GM12878 (cell line): ENCODE results near the gene SORBS1. TPM values are rescaled to one million over a fixed set of nuclear protein-coding genes. Genes with fewer than 3 reads are reported as not detected.

Experiments
- ATAC-seq: fragments of 200-7000 bp; cut with Tn5 transposase; 3 replicates; pipeline ENCODE4 v1.9.1; 2020; ENCODE audit warnings: mild to moderate bottlenecking, moderate library complexity
- BruUV-seq: library from RNA; stranded (reverse); fragments of 400-500 nt; replicated peaks from 2 replicates; lab custom pipeline; 2021; lab: Mats Ljungman, UMichigan
- CTCF ChIA-PET: fragments of 300-600 bp; sonication (Branson Sonifier 250); formaldehyde crosslinking; extraction: SDS; loops from one replicate; lab custom pipeline; 2021; ENCODE audit warnings: inconsistent platforms; lab: Yijun Ruan, JAX
- POLR2A ChIA-PET: fragments of 350-600 bp; formaldehyde crosslinking; extraction: SDS; loops from one replicate; lab custom pipeline; 2021; ENCODE audit warnings: inconsistent platforms; lab: Charles Lee
- RAD21 ChIA-PET: fragments of 300-600 bp; sonication (Branson Sonifier 250); formaldehyde crosslinking; loops from one replicate; lab custom pipeline; 2023; ENCODE audit warnings: antibody characterized with exemption; ENCODE audit not compliant: unreplicated experiment; lab: Charles Lee
- SMC1A ChIA-PET: fragments of 300-600 bp; sonication (Branson Sonifier 250); formaldehyde crosslinking; loops from one replicate; lab custom pipeline; 2023; ENCODE audit not compliant: unreplicated experiment, uncharacterized antibody; lab: Charles Lee
- DNase-seq: peaks from one replicate; pipeline ENCODE4 v3.0.0-alpha.2; 2011; ENCODE audit warnings: low read depth, low spot score
- FAIRE-seq: peaks from 3 replicates; lab custom pipeline; 2011; peaks lifted over from hg19 to GRCh38; lab: Jason Lieb, UNC
- H2AFZ ChIP-seq: 2 replicates; pipeline ENCODE4 v1.6.0; 2011; ENCODE audit warnings: low read depth, low read length, control low read depth; ENCODE audit not compliant: control insufficient read depth
- H3K27ac ChIP-seq: 2 replicates; pipeline ENCODE4 v1.5.1; 2011; ENCODE audit warnings: control low read depth; ENCODE audit not compliant: control insufficient read depth, insufficient read depth
- H3K27me3 ChIP-seq, 2 experiments: replicated peaks in 1 of 2; 2 replicates each; pipeline versions ENCODE4 v1.6.0 to v1.6.1; 2011; ENCODE audit warnings: low read length in 1 of 2; ENCODE audit not compliant: control insufficient read depth in 2 of 2, insufficient read depth in 2 of 2
- H3K36me3 ChIP-seq, 2 experiments: 2 replicates each; pipeline ENCODE4 v1.5.1; 2011; ENCODE audit warnings: low read length in 1 of 2; ENCODE audit not compliant: control insufficient read depth in 2 of 2, insufficient read depth in 2 of 2
- H3K4me1 ChIP-seq: 2 replicates; pipeline ENCODE4 v1.6.1; 2011; ENCODE audit warnings: mild to moderate bottlenecking, low read length, moderate library complexity, mixed read lengths; ENCODE audit not compliant: control insufficient read depth, insufficient read depth
- H3K4me2 ChIP-seq: 2 replicates; pipeline ENCODE4 v1.6.0; 2011; ENCODE audit warnings: control low read depth; ENCODE audit not compliant: control insufficient read depth, insufficient read depth
- H3K4me3 ChIP-seq: fragments of 200-600 bp; sonication (generic); 2 replicates; pipeline ENCODE4 v1.5.1; 2016
- H3K79me2 ChIP-seq: 2 replicates; pipeline ENCODE4 v1.6.0; 2011; ENCODE audit warnings: low read length; ENCODE audit not compliant: control insufficient read depth, insufficient read depth
- H3K9ac ChIP-seq: 2 replicates; pipeline ENCODE4 v1.8.0; 2011; ENCODE audit warnings: low read length, control low read depth, mixed read lengths; ENCODE audit not compliant: control insufficient read depth, insufficient read depth
- H3K9me3 ChIP-seq: replicated peaks from 3 replicates; pipeline ENCODE4 v1.5.1; 2011; ENCODE audit warnings: mild to moderate bottlenecking, low read length; ENCODE audit not compliant: control insufficient read depth, insufficient read depth
- H4K20me1 ChIP-seq: 2 replicates; pipeline ENCODE4 v1.6.0; 2011; ENCODE audit not compliant: control insufficient read depth, insufficient read depth
- ASH2L ChIP-seq: fragments of 300-600, 200-600 bp; sonication (generic); IDR thresholded peaks from 2 replicates; pipeline ENCODE4 v1.6.1; 2017; ENCODE audit warnings: low read depth, mild to moderate bottlenecking, borderline replicate concordance
- ATF7 ChIP-seq: fragments of 450-650 bp; IDR thresholded peaks from 2 replicates; pipeline ENCODE4 v1.6.1; 2016; ENCODE audit warnings: low read depth, mild to moderate bottlenecking
- BACH1 ChIP-seq: fragments of 450-650 bp; IDR thresholded peaks from 2 replicates; pipeline ENCODE4 v1.6.1; 2017; ENCODE audit warnings: mild to moderate bottlenecking, borderline replicate concordance
- BCL11A ChIP-seq: IDR thresholded peaks from 2 replicates; pipeline ENCODE4 v1.6.1; 2011; ENCODE audit warnings: low read depth, low read length
- BRCA1 ChIP-seq: IDR thresholded peaks from 2 replicates; pipeline ENCODE4 v1.6.1; 2011; ENCODE audit warnings: low read depth, low read length, improper control_type of control experiment
- MEF2B ChIP-seq: fragments of 450-650 bp; IDR thresholded peaks from 2 replicates; pipeline ENCODE4 v1.6.1; 2018; ENCODE audit warnings: mild to moderate bottlenecking, moderate library complexity; ENCODE audit not compliant: partially characterized antibody, poor library complexity, severe bottlenecking
- MYB ChIP-seq: fragments of 150-350 bp; IDR thresholded peaks from 2 replicates; pipeline ENCODE4 v1.6.1; 2014; ENCODE audit warnings: mild to moderate bottlenecking, low read depth, low read length, borderline replicate concordance
- NFIC ChIP-seq: IDR thresholded peaks from 2 replicates; pipeline ENCODE4 v1.6.1; 2012; ENCODE audit warnings: low read depth, mild to moderate bottlenecking, inconsistent platforms, low read length, moderate library complexity
- RBBP5 ChIP-seq: fragments of 200-600 bp; sonication (generic); conservative IDR thresholded peaks from 2 replicates; pipeline ENCODE4 v1.6.1; 2016
- SMARCA5 ChIP-seq: fragments of 450-650 bp; IDR thresholded peaks from 2 replicates; pipeline ENCODE4 v1.6.1; 2017; ENCODE audit warnings: mild to moderate bottlenecking
- TARDBP ChIP-seq: IDR thresholded peaks from 2 replicates; pipeline ENCODE4 v1.6.1; 2016; ENCODE audit warnings: borderline replicate concordance
- TCF3 ChIP-seq: IDR thresholded peaks from 2 replicates; pipeline ENCODE4 v1.6.1; 2012; ENCODE audit warnings: low read depth, mild to moderate bottlenecking, low read length, borderline replicate concordance; ENCODE audit not compliant: insufficient read depth
- TCF7 ChIP-seq: IDR thresholded peaks from 2 replicates; pipeline ENCODE4 v1.6.1; 2014; ENCODE audit warnings: antibody characterized with exemption, borderline replicate concordance
- ZBED1 ChIP-seq: IDR thresholded peaks from 2 replicates; pipeline ENCODE4 v1.6.1; 2016; ENCODE audit warnings: borderline replicate concordance
- WGBS: methylation state at CpG from one replicate; pipeline ENCODE4 v1.1.6; 2016; ENCODE audit warnings: low lambda C conversion rate; ENCODE audit not compliant: insufficient replicate concordance, insufficient coverage; ENCODE audit errors: missing lambda C conversion rate; 5-methylcytosine and 5-hydroxymethylcytosine counted together
- in situ Hi-C: fragments of 300-500 bp; cut with MboI; formaldehyde crosslinking; loops from 9 replicates; pipeline ENCODE4 v1.14.3; 2018; ENCODE audit warnings: mixed read lengths
- intact Hi-C: fragments of 100-400 bp; cut with micrococcal nuclease; formaldehyde crosslinking; loops from one replicate; pipeline ENCODE4 v1.14.2; 2022; ENCODE audit not compliant: unreplicated experiment
- polyA plus RNA-seq, 11 experiments: library from polyadenylated mRNA; depleted of rRNA in 4 of 11; unstranded in 6 of 11; stranded (reverse) in 5 of 11; fragments of >200 nt; fragmentation: Nextera tagmentation in 4 of 11; fragmentation: Illumina TruSeq in 1 of 11; extraction: Ambion mirVana in 4 of 11; extraction: Trizol in 1 of 11; gene quantifications; 1 replicate in 1 of 11; 2 replicates in 10 of 11; pipeline versions ENCODE4 v1.2.1 to v1.2.3, GENCODE V29; 2011 to 2016; ENCODE audit warnings: inconsistent platforms in 2 of 11, missing spikeins in 2 of 11, low read depth in 1 of 11
- total RNA-seq, 4 experiments: library from RNA; depleted of rRNA in 3 of 4; stranded (reverse); fragments of >200 nt in 3 of 4; fragmentation: Illumina TruSeq in 1 of 4; extraction: Trizol in 1 of 4; gene quantifications; 2 replicates each; pipeline versions ENCODE4 v1.2.1 to v1.2.3, GENCODE V29; 2013 to 2021
- TF ChIP-seq, protein P1 (sequence below), 3 experiments: IDR thresholded peaks in 2 of 3; conservative IDR thresholded peaks in 1 of 3; 2 replicates each; pipeline ENCODE4 v1.5.1; 2011; ENCODE audit warnings: low read depth in 3 of 3, low read length in 3 of 3, mild to moderate bottlenecking in 3 of 3, control low read depth in 2 of 3, moderate library complexity in 2 of 3, inconsistent platforms in 1 of 3, mixed read lengths in 1 of 3; ENCODE audit not compliant: control insufficient read depth in 2 of 3, insufficient read depth in 1 of 3; ENCODE audit errors: extremely low read depth in 1 of 3
- TF ChIP-seq, protein P2 (sequence below): fragments of 450-650 bp; IDR thresholded peaks from 2 replicates; pipeline ENCODE4 v1.6.1; 2017; ENCODE audit warnings: borderline replicate concordance

Gene SORBS1
- total and polyA plus RNA-seq, 10 of the 15 experiments (the other 5 are each of a cell fraction or from before 2014, with no cell fraction given) = 0.13 to 0.75 (median 0.39) TPM

DNA sequence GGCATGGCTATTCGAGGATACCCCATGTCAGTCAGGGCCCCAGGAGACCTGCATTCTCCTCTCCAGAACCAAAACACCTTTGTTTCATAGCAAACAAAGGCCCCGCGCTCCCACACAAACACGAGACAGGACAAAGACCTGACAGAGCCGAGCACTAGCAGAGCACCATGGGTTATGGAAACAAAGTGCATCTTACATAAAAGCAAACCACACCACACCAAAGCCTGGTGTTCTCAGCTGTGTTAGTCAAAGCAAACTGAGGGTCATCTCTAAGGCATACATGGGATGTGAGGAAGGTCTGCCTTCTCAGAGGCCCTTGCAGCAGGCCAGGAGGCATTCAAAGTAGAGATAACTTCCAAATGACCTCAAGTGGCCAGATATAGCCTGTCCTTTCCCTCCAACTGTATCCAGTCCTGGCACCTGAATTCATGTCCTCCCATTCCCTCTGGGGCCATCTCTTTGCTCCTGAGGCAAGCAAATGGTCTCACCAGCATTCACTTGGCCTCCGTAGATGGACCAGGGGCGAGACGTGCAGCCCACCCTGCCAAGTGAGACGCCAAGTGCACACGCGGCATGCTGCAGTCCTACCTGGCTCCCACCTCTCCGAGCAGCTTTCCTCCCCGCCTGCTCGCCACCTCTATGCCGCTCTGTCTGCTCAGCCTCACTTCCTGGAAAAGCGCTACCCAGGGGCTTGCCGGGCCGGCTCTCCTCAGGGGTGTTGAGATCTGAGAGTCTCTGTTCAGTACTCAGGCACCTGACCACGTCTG, 225.1 kb downstream of the SORBS1 start (continued):
- TF ChIP-seq, protein P1, sequence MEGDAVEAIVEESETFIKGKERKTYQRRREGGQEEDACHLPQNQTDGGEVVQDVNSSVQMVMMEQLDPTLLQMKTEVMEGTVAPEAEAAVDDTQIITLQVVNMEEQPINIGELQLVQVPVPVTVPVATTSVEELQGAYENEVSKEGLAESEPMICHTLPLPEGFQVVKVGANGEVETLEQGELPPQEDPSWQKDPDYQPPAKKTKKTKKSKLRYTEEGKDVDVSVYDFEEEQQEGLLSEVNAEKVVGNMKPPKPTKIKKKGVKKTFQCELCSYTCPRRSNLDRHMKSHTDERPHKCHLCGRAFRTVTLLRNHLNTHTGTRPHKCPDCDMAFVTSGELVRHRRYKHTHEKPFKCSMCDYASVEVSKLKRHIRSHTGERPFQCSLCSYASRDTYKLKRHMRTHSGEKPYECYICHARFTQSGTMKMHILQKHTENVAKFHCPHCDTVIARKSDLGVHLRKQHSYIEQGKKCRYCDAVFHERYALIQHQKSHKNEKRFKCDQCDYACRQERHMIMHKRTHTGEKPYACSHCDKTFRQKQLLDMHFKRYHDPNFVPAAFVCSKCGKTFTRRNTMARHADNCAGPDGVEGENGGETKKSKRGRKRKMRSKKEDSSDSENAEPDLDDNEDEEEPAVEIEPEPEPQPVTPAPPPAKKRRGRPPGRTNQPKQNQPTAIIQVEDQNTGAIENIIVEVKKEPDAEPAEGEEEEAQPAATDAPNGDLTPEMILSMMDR (IDR thresholded peaks at IDR 0.05 in 2 of 3, conservative IDR thresholded peaks at IDR 0.05 in 1 of 3; ENCODE audit: control insufficient read depth in 2 of 3, extremely low read depth in 1 of 3, insufficient read depth in 1 of 3, low read depth in 3 of 3, low read length in 3 of 3) = no peak
- no peak for TF ChIP-seq TARDBP
- TF ChIP-seq TCF7 = no peak
- no peak for TF ChIP-seq BRCA1
- no peak for TF ChIP-seq BCL11A
- no peak for TF ChIP-seq ATF7
- TF ChIP-seq MEF2B = no peak

DNA sequence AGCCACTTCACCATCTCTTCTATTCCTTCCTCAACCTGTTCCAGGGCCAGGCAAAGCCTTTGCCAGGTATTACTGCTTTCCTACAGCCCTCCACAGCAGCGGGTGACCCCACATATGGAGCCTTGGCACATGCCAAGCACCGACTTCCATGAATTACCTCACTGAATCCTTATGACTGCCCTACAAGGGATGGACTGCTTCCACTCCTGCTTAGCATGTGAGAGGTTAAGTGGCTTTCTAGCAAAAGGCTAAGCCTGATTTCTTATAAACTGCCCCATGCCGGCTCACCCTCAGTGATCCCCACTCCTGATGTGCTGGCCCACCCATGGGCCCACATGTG, 226.4 kb downstream of the SORBS1 start:
- CTCF ChIA-PET = interaction anchor here (1.3 kb wide), 1 partner anchor 16 kb away, joined by 3 read pairs; no protein-coding TSS in a partner anchor
- Histone ChIP-seq H3K27ac (no peak overlapping the region), H3K4me3 (no peak overlapping the region), H3K27me3 (no peaks in the 10 kb centered on the region), H3K4me2 (no peak overlapping the region), H2AFZ (no peak overlapping the region), H3K4me1 (peaks cover 4% of the 10 kb centered on the region; the same call in 1 of the 2 replicates), H3K36me3 (no peaks in the 10 kb centered on the region; a peak in 1 of 4 replicates), H4K20me1 (no peaks in the 10 kb centered on the region), H3K9ac (no peak overlapping the region), H3K9me3 (no peaks in the 10 kb centered on the region), H3K79me2 (no peaks in the 10 kb centered on the region)
- FAIRE-seq (no peak), DNase-seq (no peak), ATAC-seq (no peak)
- RAD21 ChIA-PET = no interaction called here
- POLR2A ChIA-PET = no interaction called here
- BruUV-seq = no TSS peak
- intact Hi-C loops = no loop called here
- 76% methylated on average over 3 of the region's 3 CpGs for WGBS
- in situ Hi-C loops = no loop called here
- SMC1A ChIA-PET = no interaction called here
- TF ChIP-seq ATF7 = no peak
- TF ChIP-seq SMARCA5 = no peak
- TF ChIP-seq, protein P2, sequence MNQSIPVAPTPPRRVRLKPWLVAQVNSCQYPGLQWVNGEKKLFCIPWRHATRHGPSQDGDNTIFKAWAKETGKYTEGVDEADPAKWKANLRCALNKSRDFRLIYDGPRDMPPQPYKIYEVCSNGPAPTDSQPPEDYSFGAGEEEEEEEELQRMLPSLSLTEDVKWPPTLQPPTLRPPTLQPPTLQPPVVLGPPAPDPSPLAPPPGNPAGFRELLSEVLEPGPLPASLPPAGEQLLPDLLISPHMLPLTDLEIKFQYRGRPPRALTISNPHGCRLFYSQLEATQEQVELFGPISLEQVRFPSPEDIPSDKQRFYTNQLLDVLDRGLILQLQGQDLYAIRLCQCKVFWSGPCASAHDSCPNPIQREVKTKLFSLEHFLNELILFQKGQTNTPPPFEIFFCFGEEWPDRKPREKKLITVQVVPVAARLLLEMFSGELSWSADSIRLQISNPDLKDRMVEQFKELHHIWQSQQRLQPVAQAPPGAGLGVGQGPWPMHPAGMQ = no peak
- no peak for TF ChIP-seq RBBP5
- no peak for TF ChIP-seq NFIC
- no peak for TF ChIP-seq TCF3
- no peak for TF ChIP-seq MYB
- TF ChIP-seq ZBED1 = no peak
- no peak for TF ChIP-seq ASH2L
- TF ChIP-seq BACH1 = no peak
